Astrocyte of the spinal cord (primary cell): ENCODE measurements around the gene CA12.
"Not testable (repeated sequence)": the region's sequence is repeated elsewhere in the genome, so short reads cannot be mapped to it uniquely, and the experiment has no call there.

ENCODE experiments used
- DNase-seq: peaks from one replicate; pipeline ENCODE4 v3.0.0; 2011; ENCODE audit warnings: low read depth, low spot score
- H3K4me3 ChIP-seq: 2 replicates; pipeline ENCODE4 v1.5.1; 2011; ENCODE audit warnings: low read depth, mild to moderate bottlenecking, low read length, moderate library complexity
- CTCF ChIP-seq: IDR thresholded peaks from 2 replicates; pipeline ENCODE4 v1.5.1; 2012; ENCODE audit warnings: low read depth, mild to moderate bottlenecking, low read length, inconsistent platforms
- in situ Hi-C: cut with HindIII; loops from 2 replicates; pipeline ENCODE4 v1.10.0; 2017; ENCODE audit warnings: low sequenced_read_pairs

Gene CA12

GRCh38 chr15:63420333-63420747, 38.7 kb upstream of the CA12 start:
- in situ Hi-C loops: no loop called here
- no peak for DNase-seq
- TF ChIP-seq CTCF: no peak
- no peak overlapping the region for H3K4me3 ChIP-seq

GRCh38 chr15:63418811-63419210, 37.2 kb upstream of the CA12 start:
- TF ChIP-seq CTCF: no peak
- in situ Hi-C loops: no loop called here
- H3K4me3 ChIP-seq: no peak overlapping the region
- no peak for DNase-seq

GRCh38 chr15:63417721-63418120, 36.1 kb upstream of the CA12 start:
- TF ChIP-seq CTCF: no peak
- no peak for DNase-seq
- in situ Hi-C loops: no loop called here
- no peak overlapping the region for H3K4me3 ChIP-seq

GRCh38 chr15:63417274-63417673, 35.6 kb upstream of the CA12 start:
- DNase-seq, H3K4me3 ChIP-seq, in situ Hi-C loops: not testable (repeated sequence)

GRCh38 chr15:63414474-63415120, 33.0 kb upstream of the CA12 start:
- H3K4me3 ChIP-seq: no peak overlapping the region
- DNase-seq: no peak
- no peak for TF ChIP-seq CTCF
- in situ Hi-C loops: no loop called here

- in situ Hi-C loops: no loop called here
- TF ChIP-seq CTCF: no peak
- no peak for DNase-seq
- H3K4me3 ChIP-seq: no peak overlapping the region
Measured at GRCh38 chr15:63412551-63412950, 30.9 kb upstream of the CA12 start.

GRCh38 chr15:63411866-63412265, 30.2 kb upstream of the CA12 start:
- H3K4me3 ChIP-seq: no peak overlapping the region
- DNase-seq: no peak
- TF ChIP-seq CTCF: no peak
- in situ Hi-C loops: no loop called here
